CD4-positive, alpha-beta T cell (primary cell): ENCODE measurements around the gene MGRN1. TPM values are rescaled to one million over a fixed set of nuclear protein-coding genes. Genes with fewer than 3 reads are reported as not detected.

Experiments used
- ATAC-seq: fragments of 200-7000 bp; cut with Tn5 transposase; one replicate; pipeline ENCODE4 v1.10.0; 2022; ENCODE audit warnings: mild to moderate bottlenecking; ENCODE audit not compliant: poor library complexity
- CTCF ChIA-PET: fragments of 350-600 bp; sonication (Branson Sonifier 250); formaldehyde crosslinking; loops from one replicate; lab custom pipeline; 2021; ENCODE audit warnings: antibody characterized with exemption, inconsistent platforms; lab: Charles Lee
- POLR2A ChIA-PET: fragments of 350-600 bp; sonication (Branson Sonifier 250); formaldehyde crosslinking; loops from one replicate; lab custom pipeline; 2021; ENCODE audit warnings: antibody characterized with exemption, inconsistent platforms; lab: Charles Lee
- DNase-seq, 14 experiments: peaks; one replicate each; pipeline ENCODE4 v3.0.0-alpha.2; 2013 to 2020; ENCODE audit warnings: mixed read lengths in 2 of 14
- H3K27ac ChIP-seq, 2 donors: one replicate each; pipeline versions ENCODE4 v1.5.1 to v1.7.0; 2013; ENCODE audit warnings: low read length in 2 of 2, low read depth in 1 of 2, mild to moderate bottlenecking in 1 of 2
- H3K27me3 ChIP-seq, 2 experiments: 1 replicate in 1 of 2; 2 replicates in 1 of 2; pipeline versions ENCODE4 v1.6.1 to v1.7.0; 2013; ENCODE audit warnings: low read length in 2 of 2, control low read depth in 1 of 2, mild to moderate bottlenecking in 1 of 2, moderate library complexity in 1 of 2; ENCODE audit not compliant: insufficient read depth in 2 of 2, control insufficient read depth in 1 of 2
- H3K36me3 ChIP-seq: one replicate; pipeline ENCODE4 v1.6.1; 2013; ENCODE audit warnings: low read length, control low read depth; ENCODE audit not compliant: insufficient read depth
- H3K4me1 ChIP-seq: one replicate; pipeline ENCODE4 v1.6.1; 2013; ENCODE audit warnings: low read length, control low read depth; ENCODE audit not compliant: insufficient read depth
- H3K4me3 ChIP-seq: one replicate; pipeline ENCODE4 v1.5.1; 2013; ENCODE audit warnings: mild to moderate bottlenecking, low read length, moderate library complexity
- H3K9me3 ChIP-seq, 2 experiments: 1 replicate in 1 of 2; 2 replicates in 1 of 2; pipeline versions ENCODE4 v1.6.1 to v1.7.0; 2013; ENCODE audit warnings: low read length in 2 of 2, mild to moderate bottlenecking in 2 of 2, control low read depth in 1 of 2, moderate library complexity in 1 of 2; ENCODE audit not compliant: control insufficient read depth in 1 of 2, insufficient read depth in 1 of 2
- H3K27ac Mint-ChIP-seq: one replicate; pipeline ENCODE4 v1.8.0; 2020; ENCODE audit warnings: mixed read lengths
- H3K27me3 Mint-ChIP-seq: one replicate; pipeline ENCODE4 v1.8.0; 2021; ENCODE audit warnings: mixed read lengths
- H3K36me3 Mint-ChIP-seq: one replicate; pipeline ENCODE4 v1.8.0; 2021; ENCODE audit warnings: low read depth, mixed read lengths
- H3K4me1 Mint-ChIP-seq: one replicate; pipeline ENCODE4 v1.8.0; 2021; ENCODE audit warnings: low read depth, mixed read lengths
- H3K4me3 Mint-ChIP-seq: one replicate; pipeline ENCODE4 v1.8.0; 2020; ENCODE audit warnings: mild to moderate bottlenecking, mixed read lengths
- H3K9me3 Mint-ChIP-seq: one replicate; pipeline ENCODE4 v1.8.0; 2020; ENCODE audit warnings: mixed read lengths
- intact Hi-C, 2 experiments: fragments of 100-400 bp; cut with DNase I in 1 of 2; cut with micrococcal nuclease in 1 of 2; formaldehyde crosslinking; loops; one replicate each; pipeline versions ENCODE4 v1.15.1 to v1.9.0; 2023 to 2025; cut with DNase I, micrococcal nuclease
- total RNA-seq, 174 experiments: library from RNA in 2 of 174; stranded (reverse) in 2 of 174; gene quantifications; one replicate each; pipeline ENCODE4 v1.2.3 and lab custom pipeline; 2021 to 2026
- TF ChIP-seq, protein P1 (sequence below): fragments of 200-600 bp; IDR thresholded peaks from one replicate; pipeline ENCODE4 v1.8.0; 2022; ENCODE audit warnings: antibody characterized with exemption, mild to moderate bottlenecking

MGRN1 gene
- total RNA-seq, 2 experiments from 2014 or later, result 45.9 to 48.6 TPM

DNA sequence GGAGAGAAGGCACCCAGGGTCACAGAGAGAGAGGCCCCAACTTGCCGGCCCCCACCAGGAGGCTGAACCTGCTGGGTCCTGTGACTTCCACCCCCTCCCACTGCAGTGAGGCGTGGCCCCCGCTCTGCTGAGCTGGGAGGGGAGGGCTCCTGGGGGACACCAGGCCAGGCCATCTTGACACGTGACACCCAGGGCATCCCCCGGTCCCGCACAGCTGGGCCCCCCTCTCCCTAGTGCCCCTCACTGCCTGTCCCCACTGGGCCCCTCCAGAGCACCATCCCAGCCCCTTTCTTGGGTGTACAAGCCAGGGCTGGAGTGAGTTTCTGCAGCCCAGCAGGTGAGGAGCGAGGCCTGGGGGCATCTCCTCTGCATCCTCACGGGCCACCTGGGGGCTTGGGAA, 22.3 kb upstream of the MGRN1 start:
- no peaks in the 10 kb centered on the region for H3K36me3 ChIP-seq
- Mint-ChIP-seq H3K9me3 (no peaks in the 10 kb centered on the region), H3K27ac (no peak overlapping the region), H3K4me3 (no peak overlapping the region), H3K27me3 (no peaks in the 10 kb centered on the region), H3K36me3 (no peaks in the 10 kb centered on the region), H3K4me1 (no peaks in the 10 kb centered on the region)
- no peaks in the 10 kb centered on the region for H3K27me3 ChIP-seq
- TF ChIP-seq, protein P1, sequence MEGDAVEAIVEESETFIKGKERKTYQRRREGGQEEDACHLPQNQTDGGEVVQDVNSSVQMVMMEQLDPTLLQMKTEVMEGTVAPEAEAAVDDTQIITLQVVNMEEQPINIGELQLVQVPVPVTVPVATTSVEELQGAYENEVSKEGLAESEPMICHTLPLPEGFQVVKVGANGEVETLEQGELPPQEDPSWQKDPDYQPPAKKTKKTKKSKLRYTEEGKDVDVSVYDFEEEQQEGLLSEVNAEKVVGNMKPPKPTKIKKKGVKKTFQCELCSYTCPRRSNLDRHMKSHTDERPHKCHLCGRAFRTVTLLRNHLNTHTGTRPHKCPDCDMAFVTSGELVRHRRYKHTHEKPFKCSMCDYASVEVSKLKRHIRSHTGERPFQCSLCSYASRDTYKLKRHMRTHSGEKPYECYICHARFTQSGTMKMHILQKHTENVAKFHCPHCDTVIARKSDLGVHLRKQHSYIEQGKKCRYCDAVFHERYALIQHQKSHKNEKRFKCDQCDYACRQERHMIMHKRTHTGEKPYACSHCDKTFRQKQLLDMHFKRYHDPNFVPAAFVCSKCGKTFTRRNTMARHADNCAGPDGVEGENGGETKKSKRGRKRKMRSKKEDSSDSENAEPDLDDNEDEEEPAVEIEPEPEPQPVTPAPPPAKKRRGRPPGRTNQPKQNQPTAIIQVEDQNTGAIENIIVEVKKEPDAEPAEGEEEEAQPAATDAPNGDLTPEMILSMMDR, result no peak
- CTCF ChIA-PET, result no interaction called here
- H3K4me3 ChIP-seq, result no peak overlapping the region
- DNase-seq (no peak), ATAC-seq (no peak)
- H3K4me1 ChIP-seq, result no peaks in the 10 kb centered on the region
- intact Hi-C loops, result no loop called here
- H3K9me3 ChIP-seq, result no peaks in the 10 kb centered on the region
- no peak overlapping the region for H3K27ac ChIP-seq
- POLR2A ChIA-PET, result no interaction called here

DNA sequence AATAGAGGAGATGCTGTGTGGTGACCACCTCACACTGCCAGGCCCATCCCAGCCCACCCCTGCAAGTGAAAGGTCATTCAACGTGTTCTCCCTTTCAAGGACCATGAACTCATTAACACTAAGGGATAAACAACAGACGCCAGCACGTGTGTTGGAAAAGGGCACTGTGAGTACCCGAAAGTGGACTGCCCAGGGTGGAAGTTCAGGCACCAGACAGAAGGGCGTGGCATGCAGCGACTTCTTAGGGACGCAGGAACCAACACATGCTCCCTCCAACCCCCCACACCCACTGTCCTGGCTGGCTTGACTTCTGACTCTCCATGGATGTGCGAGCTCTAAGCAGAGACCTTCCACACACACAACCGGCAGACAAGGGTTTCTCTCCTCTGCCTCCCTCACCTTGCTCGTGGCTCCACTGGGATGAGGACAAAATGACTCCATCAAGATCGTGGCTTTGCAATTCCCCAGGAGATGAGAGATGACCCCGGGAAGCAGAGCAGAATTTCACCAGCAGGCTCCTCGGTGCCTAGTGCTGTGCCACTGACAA, 20.9 kb upstream of the MGRN1 start:
- TF ChIP-seq, protein P1, result no peak
- no peaks in the 10 kb centered on the region for H3K4me1 ChIP-seq
- no peaks in the 10 kb centered on the region for H3K27me3 ChIP-seq
- H3K4me1 Mint-ChIP-seq, result no peaks in the 10 kb centered on the region
- no peak for ATAC-seq
- H3K36me3 ChIP-seq, result peaks cover 3% of the 10 kb centered on the region
- peaks cover 6% of the 10 kb centered on the region for H3K36me3 Mint-ChIP-seq
- peaks cover 0 to 4% of the 10 kb centered on the region in 2 experiments for H3K9me3 ChIP-seq
- POLR2A ChIA-PET, result no interaction called here
- no peak for DNase-seq
- H3K4me3 Mint-ChIP-seq, result no peak overlapping the region
- no peak overlapping the region for H3K27ac ChIP-seq
- intact Hi-C loops, result no loop called here
- CTCF ChIA-PET, result no interaction called here
- H3K9me3 Mint-ChIP-seq, result no peaks in the 10 kb centered on the region
- no peak overlapping the region for H3K27ac Mint-ChIP-seq
- H3K27me3 Mint-ChIP-seq, result no peaks in the 10 kb centered on the region
- H3K4me3 ChIP-seq, result no peak overlapping the region

GRCh38 chr16:4604401-4604800, 20.2 kb upstream of the MGRN1 start:
- Mint-ChIP-seq H3K27ac (no peak overlapping the region), H3K4me3 (no peak overlapping the region), H3K36me3 (peaks cover 7% of the 10 kb centered on the region), H3K9me3 (no peaks in the 10 kb centered on the region), H3K4me1 (no peaks in the 10 kb centered on the region), H3K27me3 (no peaks in the 10 kb centered on the region)
- Histone ChIP-seq H3K27me3 (no peaks in the 10 kb centered on the region), H3K36me3 (peaks cover 7% of the 10 kb centered on the region), H3K4me1 (no peaks in the 10 kb centered on the region), H3K4me3 (no peak overlapping the region), H3K27ac (no peak overlapping the region), H3K9me3 (peaks cover 0 to 4% of the 10 kb centered on the region in 2 experiments)
- ChIA-PET POLR2A (no interaction called here), CTCF (no interaction called here)
- ATAC-seq (no peak), DNase-seq (no peak)
- intact Hi-C loops, result no loop called here
- TF ChIP-seq, protein P1, result no peak
